IMR-90 (cell line): ENCODE measurements around the gene CAMK2D. TPM values are rescaled to one million over a fixed set of nuclear protein-coding genes. Genes with fewer than 3 reads are reported as not detected.

ENCODE experiments used
- ATAC-seq: fragments of 200-7000 bp; cut with Tn5 transposase; 2 replicates; pipeline ENCODE4 v1.9.1; 2020; ENCODE audit warnings: low read depth, mild to moderate bottlenecking, moderate library complexity
- BruUV-seq: library from RNA; stranded (reverse); fragments of 400-500 nt; replicated peaks from 2 replicates; lab custom pipeline; 2021; lab: Mats Ljungman, UMichigan
- CTCF ChIA-PET: fragments of 300-600 bp; formaldehyde crosslinking; extraction: SDS; loops from one replicate; lab custom pipeline; 2021; ENCODE audit warnings: antibody characterized with exemption; lab: Yijun Ruan, JAX
- POLR2A ChIA-PET: fragments of 300-600 bp; sonication (Branson Sonifier 250); formaldehyde crosslinking; loops from one replicate; lab custom pipeline; 2022; ENCODE audit warnings: antibody characterized with exemption; ENCODE audit not compliant: unreplicated experiment; lab: Charles Lee
- DNase-seq: peaks from one replicate; pipeline ENCODE4 v3.0.0; 2013
- H2AFZ ChIP-seq: replicated peaks from 2 replicates; pipeline ENCODE3; 2013; ENCODE audit warnings: low read length, mild to moderate bottlenecking; ENCODE audit not compliant: poor library complexity
- H2AK5ac ChIP-seq: 2 replicates; pipeline ENCODE4 v1.6.1; 2013; ENCODE audit warnings: low read depth, low read length, inconsistent platforms
- H2AK9ac ChIP-seq: replicated peaks from 2 replicates; pipeline ENCODE3; 2013; ENCODE audit warnings: mild to moderate bottlenecking, low read depth, low read length, moderate library complexity; ENCODE audit not compliant: poor library complexity
- H2BK120ac ChIP-seq: 2 replicates; pipeline ENCODE4 v1.6.1; 2013; ENCODE audit warnings: low read depth, low read length, inconsistent platforms
- H2BK15ac ChIP-seq: 3 replicates; pipeline ENCODE4 v1.6.1; 2013; ENCODE audit warnings: low read depth, low read length, inconsistent platforms
- H2BK20ac ChIP-seq: 2 replicates; pipeline ENCODE4 v1.6.1; 2013; ENCODE audit warnings: low read depth, mild to moderate bottlenecking, inconsistent platforms, low read length, moderate library complexity
- H2BK5ac ChIP-seq: 2 replicates; pipeline ENCODE4 v1.6.1; 2013; ENCODE audit warnings: mild to moderate bottlenecking, low read depth, low read length, inconsistent platforms; ENCODE audit not compliant: poor library complexity, severe bottlenecking
- H3K14ac ChIP-seq: replicated peaks from 2 replicates; pipeline ENCODE4 v1.6.1; 2013; ENCODE audit warnings: low read depth, low read length, inconsistent platforms
- H3K18ac ChIP-seq: 2 replicates; pipeline ENCODE4 v1.6.1; 2013; ENCODE audit warnings: low read depth, low read length, control low read depth
- H3K23ac ChIP-seq: 2 replicates; pipeline ENCODE4 v1.6.1; 2013; ENCODE audit warnings: low read depth, low read length, inconsistent platforms
- H3K27ac ChIP-seq: 2 replicates; pipeline ENCODE4 v1.5.1; 2013; ENCODE audit warnings: mild to moderate bottlenecking, control low read depth, low read length; ENCODE audit not compliant: insufficient read depth
- H3K27me3 ChIP-seq: 2 replicates; pipeline ENCODE4 v1.6.1; 2013; ENCODE audit warnings: low read length; ENCODE audit not compliant: control insufficient read depth, insufficient read depth
- H3K36me3 ChIP-seq: 2 replicates; pipeline ENCODE4 v1.6.1; 2013; ENCODE audit warnings: low read length, mixed read lengths; ENCODE audit not compliant: control insufficient read depth, insufficient read depth
- H3K4ac ChIP-seq: 2 replicates; pipeline ENCODE4 v1.6.1; 2013; ENCODE audit warnings: low read depth, low read length, inconsistent platforms
- H3K4me1 ChIP-seq: 2 replicates; pipeline ENCODE4 v1.6.1; 2013; ENCODE audit warnings: low read length, mixed read lengths; ENCODE audit not compliant: control insufficient read depth, insufficient read depth
- H3K4me2 ChIP-seq: 2 replicates; pipeline ENCODE4 v1.6.1; 2013; ENCODE audit warnings: low read depth, mild to moderate bottlenecking, control low read depth, low read length, moderate library complexity
- H3K4me3 ChIP-seq: 2 replicates; pipeline ENCODE4 v1.5.1; 2013; ENCODE audit warnings: low read depth, mild to moderate bottlenecking, control low read depth, low read length, moderate library complexity; ENCODE audit not compliant: insufficient read depth
- H3K56ac ChIP-seq: 2 replicates; pipeline ENCODE4 v1.6.1; 2013; ENCODE audit warnings: low read length, inconsistent platforms; ENCODE audit not compliant: insufficient read depth; ENCODE audit errors: extremely low read depth
- H3K79me1 ChIP-seq, 2 experiments: 2 replicates each; pipeline ENCODE4 v1.6.1; 2013; ENCODE audit warnings: low read length in 2 of 2, inconsistent platforms in 1 of 2, low read depth in 1 of 2
- H3K9ac ChIP-seq: 2 replicates; pipeline ENCODE4 v1.6.1; 2013; ENCODE audit warnings: low read depth, low read length, control low read depth
- H3K9me1 ChIP-seq: 2 replicates; pipeline ENCODE4 v1.6.1; 2013; ENCODE audit warnings: low read length, inconsistent platforms; ENCODE audit not compliant: insufficient read depth
- H3K9me3 ChIP-seq: 2 replicates; pipeline ENCODE4 v1.6.1; 2013; ENCODE audit warnings: low read length; ENCODE audit not compliant: control insufficient read depth, insufficient read depth
- H4K20me1 ChIP-seq: 2 replicates; pipeline ENCODE4 v1.6.1; 2013; ENCODE audit warnings: low read length, inconsistent platforms; ENCODE audit not compliant: insufficient read depth
- H4K5ac ChIP-seq: 2 replicates; pipeline ENCODE4 v1.6.1; 2013; ENCODE audit warnings: mild to moderate bottlenecking, low read depth, low read length, control low read depth
- H4K8ac ChIP-seq, 2 experiments: 2 replicates each; pipeline ENCODE4 v1.6.1; 2013; ENCODE audit warnings: low read depth in 2 of 2, low read length in 2 of 2, control low read depth in 1 of 2, inconsistent platforms in 1 of 2
- H4K91ac ChIP-seq: 2 replicates; pipeline ENCODE4 v1.6.1; 2013; ENCODE audit warnings: low read depth, low read length, inconsistent platforms; ENCODE audit not compliant: insufficient read depth
- MAZ ChIP-seq: IDR thresholded peaks from 2 replicates; pipeline ENCODE4 v1.6.1; 2012; ENCODE audit warnings: low read depth, mild to moderate bottlenecking, low read length, improper control_type of control experiment, moderate library complexity, borderline replicate concordance
- MXI1 ChIP-seq: IDR thresholded peaks from 2 replicates; pipeline ENCODE4 v1.6.1; 2012; ENCODE audit warnings: low read depth, mild to moderate bottlenecking, low read length, moderate library complexity, borderline replicate concordance
- POLR2A ChIP-seq: IDR thresholded peaks from 2 replicates; pipeline ENCODE4 v1.6.1; 2012; ENCODE audit warnings: mild to moderate bottlenecking, low read depth, low read length
- WGBS, 2 experiments: methylation state at CpG; one replicate each; pipeline versions ENCODE4 v1.1.5 to v1.1.7; 2013; ENCODE audit warnings: missing lambda C conversion rate in 2 of 2; ENCODE audit not compliant: insufficient read length in 1 of 2; ENCODE audit errors: extremely low coverage in 2 of 2; 5-methylcytosine and 5-hydroxymethylcytosine counted together
- dilution Hi-C: fragments of 300-500 bp; cut with HindIII; formaldehyde crosslinking; loops from one replicate; pipeline ENCODE4 v1.14.3; 2018; ENCODE audit warnings: low sequenced_read_pairs; ENCODE audit not compliant: unreplicated experiment
- in situ Hi-C: fragments of 300-500 bp; cut with MboI; formaldehyde crosslinking; loops from 3 replicates; pipeline ENCODE4 v1.14.3; 2019; ENCODE audit warnings: low sequenced_read_pairs, inconsistent platforms, mixed read lengths
- intact Hi-C: fragments of 100-400 bp; cut with micrococcal nuclease; formaldehyde crosslinking; loops from 2 replicates; pipeline ENCODE4 v1.10.0; 2022
- polyA plus RNA-seq, 3 experiments: library from polyadenylated mRNA; depleted of rRNA; stranded (reverse); fragments of >200 nt; gene quantifications; 2 replicates each; pipeline ENCODE4 v1.2.3, GENCODE V29; 2012; ENCODE audit warnings: low replicate concordance in 1 of 3
- total RNA-seq: library from RNA; depleted of rRNA; stranded (reverse); fragments of >200 nt; gene quantifications from 2 replicates; pipeline ENCODE4 v1.2.3, GENCODE V29; 2012

CAMK2D gene
- total and polyA plus RNA-seq, 2 of the 4 experiments (the other 2 are of a cell fraction): 44.6 to 156 TPM

- peak overlapping the region; percentile 35 to 47; a peak in 2 of 4 replicates for H4K8ac ChIP-seq
- H3K36me3 ChIP-seq: no peaks in the 10 kb centered on the region
- ChIA-PET POLR2A (no interaction called here), CTCF (no interaction called here)
- H3K9me3 ChIP-seq: no peaks in the 10 kb centered on the region
- 0 out of 2 replicates have a peak, but pooled peaks cover 1% of the 10 kb centered on the region for H3K4me1 ChIP-seq
- no peak overlapping the region; the same call in 1 of the 2 replicates for H3K9ac ChIP-seq
- no peak overlapping the region for H3K4me3 ChIP-seq
- H4K20me1 ChIP-seq: no peaks in the 10 kb centered on the region; the same call in 1 of the 2 replicates
- no peak for DNase-seq
- in situ Hi-C loops: loop anchor here (10.0 kb wide), 1 partner anchor 213 kb away; no protein-coding TSS in a partner anchor
- no peak overlapping the region for H3K27ac ChIP-seq
- H2AFZ ChIP-seq: no peak overlapping the region
- dilution Hi-C loops: no loop called here
- WGBS, 2 experiments: no CpG with 5 or more reads among the region's 3 CpGs
- H3K4me2 ChIP-seq: peak overlapping the region; percentile 23; the same call in 1 of the 2 replicates
- no TSS peak for BruUV-seq
- intact Hi-C loops: loop anchor here (5.0 kb wide), 1 partner anchor 75 kb away; no protein-coding TSS in a partner anchor
- H2BK15ac ChIP-seq: peak overlapping the region; percentile 76
- no peaks in the 10 kb centered on the region; the same call in 1 of the 2 replicates for H3K9me1 ChIP-seq
- H3K56ac ChIP-seq: no peak overlapping the region
- no peak for ATAC-seq
- no peak overlapping the region for H4K5ac ChIP-seq
- peak overlapping the region; percentile 53; the same call in 1 of the 2 replicates for H3K23ac ChIP-seq
- peak overlapping the region; percentile 27; the same call in 1 of the 2 replicates for H2AK5ac ChIP-seq
- peak overlapping the region; percentile 27; the same call in 1 of the 2 replicates for H2BK20ac ChIP-seq
- peak overlapping the region; percentile 24 for H3K14ac ChIP-seq
- peak overlapping the region; percentile 61; the same call in 1 of the 2 replicates for H3K4ac ChIP-seq
- no peaks in the 10 kb centered on the region for H3K27me3 ChIP-seq
- no peak overlapping the region for H2AK9ac ChIP-seq
- peak overlapping the region; percentile 43; the same call in 1 of the 2 replicates for H3K18ac ChIP-seq
- TF ChIP-seq POLR2A (no peak), MXI1 (no peak), MAZ (no peak)
- peak overlapping the region; percentile 68 for H2BK5ac ChIP-seq
- peaks cover 5 to 24% of the 10 kb centered on the region in 2 experiments; a peak in 3 of 4 replicates for H3K79me1 ChIP-seq
- peak overlapping the region; percentile 54; the same call in 1 of the 2 replicates for H2BK120ac ChIP-seq
- no peak overlapping the region; the same call in 1 of the 2 replicates for H4K91ac ChIP-seq
Measured at GRCh38 chr4:113757486-113757885, 4.1 kb downstream of the CAMK2D start.
